HFFc6 (cell line): ENCODE results near the gene RGS8. TPM values are rescaled to one million over a fixed set of nuclear protein-coding genes. Genes with fewer than 3 reads are reported as not detected.

Experiments used
- DNase-seq: peaks from one replicate; pipeline ENCODE4 v3.0.0-alpha.2; 2018
- H3K27ac Mint-ChIP-seq: 2 replicates; pipeline ENCODE4 v1.8.0; 2020; ENCODE audit warnings: mild to moderate bottlenecking, mixed read lengths
- H3K27me3 Mint-ChIP-seq: 2 replicates; pipeline ENCODE4 v1.8.0; 2021; ENCODE audit warnings: mild to moderate bottlenecking, moderate library complexity, mixed read lengths; ENCODE audit not compliant: insufficient read depth
- H3K36me3 Mint-ChIP-seq: 2 replicates; pipeline ENCODE4 v1.8.0; 2021; ENCODE audit warnings: low read depth, mixed read lengths
- H3K4me1 Mint-ChIP-seq: 2 replicates; pipeline ENCODE4 v1.8.0; 2020; ENCODE audit warnings: low read depth, mixed read lengths
- H3K4me3 Mint-ChIP-seq: 2 replicates; pipeline ENCODE4 v1.8.0; 2020; ENCODE audit warnings: mild to moderate bottlenecking, moderate library complexity, mixed read lengths
- H3K9me3 Mint-ChIP-seq: 2 replicates; pipeline ENCODE4 v1.8.0; 2020; ENCODE audit warnings: mild to moderate bottlenecking, mixed read lengths
- long read RNA-seq: library from polyadenylated mRNA; unstranded; transcript quantifications from one replicate; pipeline ENCODE4 v2.0.0, GENCODE V29; 2019
- total RNA-seq, 6 experiments: library from RNA; stranded (reverse); fragmentation: NEBNext Ultra II Directional; extraction: Animal tissue kit (Norgen Biotek cat#: 25700); gene quantifications; 2 replicates in 1 of 6; 3 replicates in 5 of 6; pipeline ENCODE4 v1.2.3, GENCODE V29; 2021
- TF ChIP-seq, protein P1 (sequence below): fragments of 200-600 bp; sonication (generic); IDR thresholded peaks from 2 replicates; pipeline ENCODE4 v1.5.0; 2021; ENCODE audit warnings: antibody characterized with exemption, mild to moderate bottlenecking

RGS8 gene, protein sequence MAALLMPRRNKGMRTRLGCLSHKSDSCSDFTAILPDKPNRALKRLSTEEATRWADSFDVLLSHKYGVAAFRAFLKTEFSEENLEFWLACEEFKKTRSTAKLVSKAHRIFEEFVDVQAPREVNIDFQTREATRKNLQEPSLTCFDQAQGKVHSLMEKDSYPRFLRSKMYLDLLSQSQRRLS
- not detected for total RNA-seq
- long read RNA-seq = 0 reads

DNA sequence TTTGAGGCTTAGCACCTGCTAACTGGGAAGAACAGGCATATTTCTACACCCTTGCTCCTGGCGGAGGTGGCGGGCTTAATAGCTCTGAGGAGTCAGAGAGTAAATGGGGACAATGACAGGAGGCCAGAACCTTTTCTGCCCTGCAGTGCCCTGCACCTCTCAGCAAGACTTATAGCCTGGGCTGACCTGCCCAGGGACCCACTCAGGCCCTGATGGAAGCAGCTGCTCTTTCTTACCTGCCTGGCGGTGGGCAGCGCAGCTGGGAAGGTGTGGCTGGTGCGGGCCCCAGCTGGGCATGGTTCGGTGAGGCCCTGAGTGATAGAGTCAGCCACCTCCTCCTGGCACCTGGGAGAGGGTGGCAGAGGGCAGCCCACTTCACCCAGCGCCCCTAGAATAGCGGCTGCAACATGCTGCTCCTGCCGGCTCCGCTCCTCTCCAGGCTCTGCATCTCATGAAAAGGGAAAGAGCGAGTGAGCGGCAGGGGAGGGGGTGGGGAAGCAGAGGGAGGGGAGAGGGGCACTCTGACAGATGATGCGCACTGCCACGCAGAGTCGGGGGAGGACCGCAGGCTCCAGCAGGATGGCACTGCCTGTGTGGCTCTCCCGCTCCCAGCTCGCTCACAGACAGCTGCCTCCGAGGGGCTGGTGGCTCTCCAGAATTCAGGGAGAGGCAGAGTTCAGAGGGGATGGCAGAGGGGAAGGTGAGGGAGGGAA, at the start of gene RGS8:
TSS of gene RGS8 (minus strand) at position 472 of the 713 bp plus-strand sequence. CDS start 14,938 bp downstream, outside the sequence.
- DNase-seq = no peak
- H3K9me3 Mint-ChIP-seq = no peaks in the 10 kb centered on the region
- TF ChIP-seq, protein P1, sequence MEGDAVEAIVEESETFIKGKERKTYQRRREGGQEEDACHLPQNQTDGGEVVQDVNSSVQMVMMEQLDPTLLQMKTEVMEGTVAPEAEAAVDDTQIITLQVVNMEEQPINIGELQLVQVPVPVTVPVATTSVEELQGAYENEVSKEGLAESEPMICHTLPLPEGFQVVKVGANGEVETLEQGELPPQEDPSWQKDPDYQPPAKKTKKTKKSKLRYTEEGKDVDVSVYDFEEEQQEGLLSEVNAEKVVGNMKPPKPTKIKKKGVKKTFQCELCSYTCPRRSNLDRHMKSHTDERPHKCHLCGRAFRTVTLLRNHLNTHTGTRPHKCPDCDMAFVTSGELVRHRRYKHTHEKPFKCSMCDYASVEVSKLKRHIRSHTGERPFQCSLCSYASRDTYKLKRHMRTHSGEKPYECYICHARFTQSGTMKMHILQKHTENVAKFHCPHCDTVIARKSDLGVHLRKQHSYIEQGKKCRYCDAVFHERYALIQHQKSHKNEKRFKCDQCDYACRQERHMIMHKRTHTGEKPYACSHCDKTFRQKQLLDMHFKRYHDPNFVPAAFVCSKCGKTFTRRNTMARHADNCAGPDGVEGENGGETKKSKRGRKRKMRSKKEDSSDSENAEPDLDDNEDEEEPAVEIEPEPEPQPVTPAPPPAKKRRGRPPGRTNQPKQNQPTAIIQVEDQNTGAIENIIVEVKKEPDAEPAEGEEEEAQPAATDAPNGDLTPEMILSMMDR = no peak
- H3K4me3 Mint-ChIP-seq = no peak within 1 kb of the TSS
- H3K27ac Mint-ChIP-seq = no peak within 1 kb of the TSS
- H3K36me3 Mint-ChIP-seq = no peaks in the 10 kb centered on the region
- peaks cover 12% of the 10 kb centered on the region for H3K27me3 Mint-ChIP-seq
- no peaks in the 10 kb centered on the region for H3K4me1 Mint-ChIP-seq

DNA sequence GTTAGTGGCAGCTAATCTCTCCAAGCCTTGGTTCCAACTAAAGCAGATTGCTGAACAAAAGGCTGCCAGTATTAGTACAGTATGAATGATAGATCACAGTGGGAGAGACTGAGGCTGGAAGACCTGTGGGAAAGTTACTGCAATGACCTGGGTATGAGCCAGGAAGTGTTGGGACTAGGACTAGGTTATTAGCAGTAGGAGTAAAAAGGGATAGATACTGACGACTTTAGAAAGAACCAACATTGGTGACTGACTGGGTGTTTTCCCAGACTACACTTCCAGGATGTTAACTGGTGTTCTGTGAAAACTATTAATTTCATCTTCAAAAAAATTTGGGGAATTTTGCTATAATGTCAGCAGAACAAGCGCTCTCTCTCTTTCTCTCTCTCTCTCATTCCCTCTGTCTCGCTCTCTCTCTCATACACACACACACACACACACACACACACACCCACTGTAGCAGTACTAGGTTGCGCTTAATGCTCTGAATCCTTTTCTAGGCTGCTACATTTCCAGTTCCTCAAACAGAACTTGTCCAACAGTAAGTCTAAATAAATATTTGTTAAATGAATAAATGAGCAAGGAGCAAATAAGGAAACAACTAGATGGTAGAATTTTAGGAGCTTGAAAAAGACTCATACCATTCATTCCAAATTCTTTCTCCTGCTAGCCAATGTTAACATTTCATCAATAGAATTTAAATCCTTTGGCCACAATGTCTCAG, 47.6 kb upstream of the RGS8 start:
- TF ChIP-seq, protein P1 = no peak
- peaks cover 6% of the 10 kb centered on the region; the same call in 1 of the 2 replicates for H3K4me1 Mint-ChIP-seq
- no peaks in the 10 kb centered on the region for H3K36me3 Mint-ChIP-seq
- no peak for DNase-seq
- no peaks in the 10 kb centered on the region for H3K9me3 Mint-ChIP-seq
- peaks cover 6% of the 10 kb centered on the region; the same call in 1 of the 2 replicates for H3K27me3 Mint-ChIP-seq
- no peak overlapping the region for H3K4me3 Mint-ChIP-seq
- H3K27ac Mint-ChIP-seq = no peak overlapping the region

DNA sequence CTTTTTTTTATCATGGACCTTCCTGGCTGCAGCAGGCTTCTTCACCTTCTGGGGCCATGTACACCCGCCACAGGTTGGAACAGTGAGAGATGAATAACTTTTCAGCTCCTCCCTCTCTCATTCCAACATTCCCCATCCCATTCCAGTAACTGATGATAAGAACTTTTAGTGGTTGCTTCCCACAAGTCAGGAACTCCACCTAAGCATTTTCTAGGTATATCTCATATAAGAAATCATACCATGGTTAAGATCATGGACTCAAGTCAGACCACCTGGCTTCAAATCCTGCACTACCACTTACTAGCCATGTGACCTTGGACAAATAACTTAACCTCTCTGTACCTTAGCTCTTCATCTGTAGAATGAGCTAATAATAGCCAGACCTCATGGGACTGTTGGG, 42.5 kb upstream of the RGS8 start:
- TF ChIP-seq, protein P1 = no peak
- Mint-ChIP-seq H3K4me3 (no peak overlapping the region), H3K9me3 (no peaks in the 10 kb centered on the region), H3K27ac (no peak overlapping the region), H3K27me3 (peaks cover 2% of the 10 kb centered on the region), H3K36me3 (no peaks in the 10 kb centered on the region), H3K4me1 (peaks cover 14% of the 10 kb centered on the region)
- DNase-seq = no peak

DNA sequence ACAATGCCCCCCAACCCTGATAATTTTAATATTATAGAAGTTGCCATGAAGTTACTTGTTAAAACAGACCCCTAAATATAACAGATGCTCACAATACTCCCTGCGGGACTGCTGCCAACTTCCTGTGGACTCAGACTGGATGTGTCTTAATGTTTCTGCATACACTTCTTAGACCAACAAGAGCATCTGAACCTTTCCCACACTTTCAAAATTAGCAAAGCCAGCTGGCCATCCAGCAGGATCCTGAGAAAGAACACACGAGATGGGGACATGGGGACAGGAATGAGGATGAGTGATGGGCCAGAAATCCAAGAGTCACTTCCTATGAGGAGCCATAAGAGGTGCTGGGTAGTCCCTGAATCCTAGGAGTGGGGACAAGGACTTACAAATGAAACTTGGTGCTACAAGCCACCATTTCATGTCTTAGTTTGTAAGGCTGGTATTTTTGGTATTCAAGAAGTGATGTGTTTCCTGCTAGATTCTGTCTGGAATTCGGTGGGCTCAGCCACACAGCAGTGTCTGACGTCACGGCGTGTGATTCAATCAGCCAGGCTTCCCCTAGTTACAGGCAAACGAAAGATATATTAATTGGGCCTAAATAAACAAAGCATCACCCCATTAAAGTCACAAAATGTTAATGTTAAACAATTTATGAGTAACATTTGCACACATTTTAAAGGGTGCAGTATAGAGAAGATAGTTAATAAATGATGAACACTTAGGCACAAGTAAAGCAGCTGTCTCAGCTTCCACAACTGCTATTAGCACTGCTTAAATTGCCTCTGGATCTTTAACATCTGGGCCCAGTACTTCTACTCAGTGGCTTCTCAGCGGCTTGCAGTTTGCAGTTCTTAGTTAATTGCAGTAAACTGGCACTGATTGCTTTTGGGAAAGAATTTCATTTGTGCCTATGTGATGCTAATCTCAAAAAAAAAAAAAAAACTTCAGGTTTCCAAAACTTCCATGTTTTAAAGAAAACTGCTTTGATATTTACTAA, 41.2 kb upstream of the RGS8 start:
- TF ChIP-seq, protein P1 = no peak
- DNase-seq = peak; percentile 17

DNA sequence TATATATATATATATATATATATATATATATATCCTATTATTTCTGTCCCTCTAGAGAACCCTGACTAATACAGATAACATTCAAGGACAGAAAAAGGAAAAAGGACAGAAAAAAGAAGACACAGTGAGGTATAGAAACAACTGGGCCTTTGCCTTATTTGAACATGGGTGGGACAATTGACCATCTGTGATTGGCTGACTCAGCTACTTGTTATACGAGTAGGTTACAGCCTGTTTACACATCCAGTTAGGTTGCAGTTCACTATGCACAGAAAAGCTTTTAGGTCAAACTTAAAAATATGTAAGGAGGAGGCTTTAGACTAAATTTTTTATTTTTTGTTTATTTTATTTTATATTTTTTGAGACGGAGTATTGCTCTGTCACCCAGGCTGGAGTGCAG, 39.8 kb upstream of the RGS8 start:
- H3K9me3 Mint-ChIP-seq = no peaks in the 10 kb centered on the region
- TF ChIP-seq, protein P1 = no peak
- DNase-seq = no peak
- no peaks in the 10 kb centered on the region for H3K36me3 Mint-ChIP-seq
- H3K27ac Mint-ChIP-seq = no peak overlapping the region
- H3K27me3 Mint-ChIP-seq = no peaks in the 10 kb centered on the region; the same call in 1 of the 2 replicates
- H3K4me1 Mint-ChIP-seq = peaks cover 8% of the 10 kb centered on the region; the same call in 1 of the 2 replicates
- H3K4me3 Mint-ChIP-seq = no peak overlapping the region

More for the DNA sequence above, 41.2 kb upstream of the RGS8 start:
- no peaks in the 10 kb centered on the region for H3K36me3 Mint-ChIP-seq
- no peaks in the 10 kb centered on the region for H3K9me3 Mint-ChIP-seq
- H3K4me3 Mint-ChIP-seq = no peak overlapping the region
- peaks cover 9% of the 10 kb centered on the region for H3K4me1 Mint-ChIP-seq
- H3K27ac Mint-ChIP-seq = no peak overlapping the region
- peaks cover 2% of the 10 kb centered on the region for H3K27me3 Mint-ChIP-seq
